Stimulated activated CD8-positive, alpha-beta memory T cell treated with anti-CD3 and anti-CD28 coated beads, Interleukin-12 subunit alpha, Interleukin-12 subunit beta, amount 100 ng/mL, for 4 hours (primary cell): ENCODE data around the gene GLB1L2.
"Not testable (repeated sequence)": the region's sequence is repeated elsewhere in the genome, so short reads cannot be mapped to it uniquely, and the experiment has no call there.

Experiments used
- DNase-seq: peaks from one replicate; pipeline ENCODE4 v3.0.0-alpha.2; 2020; ENCODE audit warnings: low read depth

GLB1L2 gene

DNA sequence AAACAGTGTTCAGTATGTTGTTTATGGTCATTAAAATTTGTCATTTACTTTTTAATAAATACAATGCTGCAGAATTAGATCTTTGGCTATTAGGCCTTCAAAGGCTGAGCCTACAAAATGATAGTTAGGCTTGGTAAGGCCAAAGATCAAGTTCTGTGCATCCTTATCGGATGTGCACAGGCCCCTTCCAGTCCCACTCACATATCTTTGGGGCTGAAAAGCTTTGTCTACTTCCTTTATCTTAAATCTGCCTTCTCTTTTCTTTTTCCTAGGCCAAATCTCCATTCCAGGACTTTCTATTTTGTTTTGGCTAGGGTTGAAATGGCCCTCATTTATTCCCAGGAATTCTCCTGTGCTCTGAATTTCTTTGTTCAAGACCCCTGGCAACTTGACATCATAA is 3.4 kb upstream of the GLB1L2 start:
- DNase-seq = no peak

DNA sequence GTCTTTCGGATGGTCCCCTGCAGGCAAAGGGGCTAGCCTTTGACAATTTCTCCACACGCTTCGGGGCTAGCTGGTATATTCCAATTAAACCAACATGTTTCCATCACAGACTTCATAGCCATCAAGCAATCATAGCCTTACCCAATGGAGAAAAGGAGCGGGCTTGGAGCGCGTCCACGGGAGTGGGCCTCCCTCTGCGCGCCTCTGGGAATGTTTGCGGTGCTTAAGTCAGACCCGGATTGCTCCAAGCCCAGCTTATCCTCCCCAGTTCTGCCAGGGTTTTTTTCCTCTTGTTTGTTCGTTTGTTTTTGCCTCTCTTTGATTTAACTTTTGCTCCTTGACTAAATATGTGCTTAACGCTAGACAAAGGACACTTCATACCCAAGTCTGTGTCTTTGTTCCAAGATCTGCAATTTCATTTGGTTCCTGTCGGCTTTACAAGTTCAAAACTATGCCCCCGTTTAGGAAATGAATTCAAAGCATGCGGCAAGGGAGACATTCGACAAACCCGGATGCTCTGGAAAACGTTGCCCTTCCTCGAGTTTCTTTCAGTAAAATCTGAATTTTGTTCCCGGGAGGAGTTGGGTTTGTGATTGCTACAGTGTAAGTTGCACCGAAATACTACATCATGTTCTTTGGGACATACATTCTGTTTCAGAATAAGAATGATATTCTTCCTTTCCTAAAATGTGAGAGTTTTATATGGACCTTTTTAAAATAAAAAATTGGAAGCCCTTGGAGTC is 1.0 kb upstream of the GLB1L2 start:
- DNase-seq = no peak

DNA sequence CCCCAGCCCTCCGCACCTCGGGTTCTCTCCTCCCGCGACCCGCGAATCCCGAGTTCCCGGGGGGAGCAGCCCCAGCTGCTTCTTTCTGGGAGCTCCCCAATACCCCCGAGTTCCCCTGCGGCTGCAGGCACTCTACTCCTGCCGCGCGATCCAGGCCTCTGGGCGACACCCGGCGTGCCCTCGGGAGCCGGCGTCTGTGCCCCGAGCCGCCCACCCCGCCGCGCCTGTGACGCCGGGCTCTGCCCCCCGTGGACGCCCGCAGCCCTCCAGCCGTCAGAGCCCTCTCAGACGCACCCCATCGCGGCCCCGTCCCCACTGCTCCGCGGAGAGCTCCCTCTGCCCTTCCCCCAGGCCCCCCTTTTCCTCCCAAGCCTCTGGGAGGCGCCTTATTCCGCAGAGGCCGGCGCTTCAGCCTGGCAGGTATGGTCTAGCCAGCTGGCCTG is 422 bp downstream of the GLB1L2 start:
- DNase-seq = peak; percentile 9

DNA sequence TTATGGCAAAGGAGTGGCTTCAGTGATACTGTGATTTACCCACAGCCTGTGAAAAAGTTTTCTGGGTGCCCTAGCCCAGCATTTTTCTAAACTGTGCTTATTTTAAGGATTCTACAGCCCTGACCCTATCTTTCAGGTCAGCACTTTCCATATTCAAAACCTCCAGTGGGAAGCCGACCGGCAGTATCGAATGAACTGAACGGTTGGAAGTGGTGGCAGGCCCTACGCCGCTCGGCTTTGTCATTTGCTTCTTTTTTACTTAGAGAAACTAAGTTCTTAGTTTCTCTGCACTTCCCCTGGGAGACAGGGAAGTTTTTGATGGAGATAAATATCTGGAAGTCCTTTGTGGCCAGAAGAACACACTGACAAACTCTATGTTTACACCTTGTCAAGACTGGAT is 994 bp downstream of the GLB1L2 start:
- no peak for DNase-seq

DNA sequence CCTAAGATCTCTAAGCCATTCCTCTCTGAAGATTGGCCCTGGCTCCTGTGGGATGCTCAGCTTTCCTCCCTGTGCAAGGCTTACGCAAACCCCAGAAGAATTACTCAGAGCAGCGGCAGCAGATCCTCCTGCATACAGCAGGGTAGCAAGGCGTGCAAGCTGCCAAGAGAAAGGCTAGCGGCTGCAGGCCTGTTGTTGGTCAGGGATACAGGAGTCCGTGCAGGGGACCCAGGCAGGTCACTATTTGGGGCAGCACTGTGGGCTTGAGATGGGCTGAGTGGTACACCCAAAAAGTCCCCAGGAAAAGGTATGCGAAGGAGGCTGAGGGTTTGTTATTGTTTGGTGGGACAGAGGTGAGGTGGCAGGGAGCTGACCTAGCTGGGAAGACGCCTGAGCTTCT is 1.5 kb downstream of the GLB1L2 start:
- DNase-seq = no peak

DNA sequence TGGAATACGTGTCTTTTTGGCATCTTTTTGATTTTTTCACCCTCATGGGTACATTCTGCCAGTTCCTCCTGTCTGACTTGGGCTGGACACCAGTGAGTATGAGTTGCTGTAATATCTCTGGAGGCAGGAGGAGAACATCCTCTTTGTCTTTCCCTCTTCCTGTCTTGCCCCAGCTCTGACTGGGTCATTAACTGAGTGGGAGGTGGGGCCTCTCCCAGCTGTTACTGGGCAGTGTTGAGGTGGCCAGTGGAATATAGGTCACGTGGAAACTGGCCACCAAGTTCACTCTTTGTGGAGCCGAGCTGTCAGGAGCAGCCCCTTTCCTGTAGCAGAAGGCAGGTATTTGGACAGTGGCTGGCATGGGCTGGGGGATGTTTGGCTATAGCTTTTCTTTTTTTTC is 2.2 kb downstream of the GLB1L2 start:
- DNase-seq = no peak

DNA sequence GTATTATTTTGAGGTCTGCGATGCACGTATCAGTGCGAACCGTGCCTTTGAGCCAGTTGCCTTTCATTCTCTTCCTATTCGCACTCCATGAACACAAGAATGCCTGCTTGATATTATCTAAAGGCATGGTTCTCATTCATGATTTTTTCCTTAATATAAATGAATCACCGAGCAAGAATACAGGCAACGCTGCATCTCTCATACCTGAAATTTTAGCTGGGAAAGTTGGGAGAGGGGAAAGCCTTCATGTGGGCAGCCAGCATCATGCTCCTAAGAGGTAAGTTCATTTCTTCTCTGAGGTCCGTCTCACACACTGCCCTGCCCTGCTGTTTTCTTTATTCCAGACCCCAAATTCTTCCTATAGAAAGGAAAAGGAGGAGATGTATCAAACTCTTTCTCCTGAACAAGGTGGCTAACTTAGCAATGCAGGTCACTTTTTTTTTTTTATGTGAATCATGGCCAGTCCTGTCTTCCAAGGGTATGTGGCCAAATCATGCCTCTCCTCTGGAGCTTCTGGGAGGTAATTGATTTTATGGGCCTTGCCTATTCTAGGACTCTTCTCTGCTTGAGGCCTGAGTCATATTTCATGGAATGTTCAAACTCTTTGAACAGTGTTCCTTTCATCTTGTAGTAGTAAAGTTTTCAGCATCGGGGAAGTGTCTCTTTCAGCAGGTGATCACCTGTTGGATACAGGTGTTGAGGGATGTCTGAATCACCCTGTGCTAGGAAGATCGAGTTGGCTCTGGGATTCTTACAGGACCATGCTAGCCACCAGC is 3.2 kb downstream of the GLB1L2 start:
- no peak for DNase-seq

DNA sequence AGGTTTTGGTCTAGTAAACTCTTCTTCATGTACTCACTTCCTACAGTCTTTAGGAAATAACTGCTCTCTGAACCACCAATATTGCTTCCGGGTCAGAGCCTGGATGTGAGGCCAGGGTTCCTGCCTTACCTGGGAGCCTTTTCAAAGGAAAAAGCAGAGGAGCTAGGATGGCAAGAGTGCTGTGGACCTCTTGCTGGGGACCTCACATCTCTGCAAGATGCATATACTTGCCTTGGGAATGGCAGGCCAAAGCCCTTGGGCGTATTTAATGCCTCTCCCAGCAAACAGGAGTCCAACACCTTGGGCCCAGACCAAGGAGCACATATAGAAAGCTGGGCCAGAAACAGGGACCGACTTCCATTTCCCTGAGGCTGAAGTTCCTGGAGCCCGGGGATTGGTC is 5.3 kb downstream of the GLB1L2 start:
- DNase-seq = no peak

DNA sequence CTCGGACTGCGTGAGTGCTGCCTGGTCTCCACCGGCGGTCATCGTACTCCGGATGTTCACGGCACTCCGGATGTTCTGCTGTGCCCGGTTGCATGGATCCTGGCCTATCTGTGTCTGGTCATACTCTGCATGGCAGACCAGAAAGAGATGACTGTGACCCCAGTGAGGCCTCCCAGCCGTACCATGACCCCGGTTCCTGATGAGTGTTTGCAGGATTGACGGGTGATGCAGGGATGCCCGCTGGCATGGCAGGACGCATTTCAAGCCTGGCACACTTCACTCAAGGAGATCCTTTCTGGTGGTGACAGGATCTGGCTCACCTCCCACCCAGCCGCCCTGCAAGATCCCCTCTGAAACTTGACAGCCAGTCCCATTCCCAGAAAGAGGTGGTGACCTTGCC is 6.3 kb downstream of the GLB1L2 start:
- DNase-seq = no peak

DNA sequence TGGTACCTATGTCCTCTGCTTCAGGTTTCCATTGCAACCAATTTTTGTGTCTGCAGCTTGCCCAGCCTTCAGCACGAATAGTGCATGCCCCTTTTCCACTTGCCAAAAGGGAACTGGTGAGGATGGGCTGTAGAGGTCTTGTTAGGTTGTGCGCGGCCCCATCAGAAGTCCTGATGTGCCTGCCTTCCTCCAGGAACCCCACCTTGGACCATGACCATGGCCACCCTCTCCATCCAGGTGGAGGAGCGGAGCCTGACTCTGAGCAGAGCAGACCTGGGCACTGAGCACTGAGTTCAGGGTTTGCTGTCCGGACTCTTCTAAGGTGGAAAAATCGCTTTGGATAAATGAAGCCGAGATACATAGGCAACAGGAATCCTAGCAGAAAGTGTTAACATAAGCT is 6.9 kb downstream of the GLB1L2 start:
- DNase-seq = no peak

DNA sequence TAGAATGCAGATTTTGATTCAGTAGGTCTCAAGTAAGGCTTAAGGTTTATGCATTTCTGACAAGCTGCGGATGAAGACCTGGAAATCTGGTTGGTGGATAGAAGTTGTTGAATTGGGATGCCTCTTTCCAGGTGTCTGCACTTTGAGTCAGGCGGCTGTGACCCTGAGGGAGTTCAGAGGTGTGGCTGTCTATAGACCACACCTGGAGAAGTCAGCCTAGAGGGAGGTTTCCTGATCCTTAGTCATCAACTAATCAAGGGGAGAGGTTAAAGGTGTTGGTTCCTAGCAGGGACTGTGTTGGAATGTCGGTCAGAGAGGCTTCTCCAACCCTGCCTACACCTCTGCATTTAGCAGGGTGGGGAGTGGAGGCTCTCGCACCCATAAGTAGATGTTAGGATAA is 8.0 kb downstream of the GLB1L2 start:
- no peak for DNase-seq

DNA sequence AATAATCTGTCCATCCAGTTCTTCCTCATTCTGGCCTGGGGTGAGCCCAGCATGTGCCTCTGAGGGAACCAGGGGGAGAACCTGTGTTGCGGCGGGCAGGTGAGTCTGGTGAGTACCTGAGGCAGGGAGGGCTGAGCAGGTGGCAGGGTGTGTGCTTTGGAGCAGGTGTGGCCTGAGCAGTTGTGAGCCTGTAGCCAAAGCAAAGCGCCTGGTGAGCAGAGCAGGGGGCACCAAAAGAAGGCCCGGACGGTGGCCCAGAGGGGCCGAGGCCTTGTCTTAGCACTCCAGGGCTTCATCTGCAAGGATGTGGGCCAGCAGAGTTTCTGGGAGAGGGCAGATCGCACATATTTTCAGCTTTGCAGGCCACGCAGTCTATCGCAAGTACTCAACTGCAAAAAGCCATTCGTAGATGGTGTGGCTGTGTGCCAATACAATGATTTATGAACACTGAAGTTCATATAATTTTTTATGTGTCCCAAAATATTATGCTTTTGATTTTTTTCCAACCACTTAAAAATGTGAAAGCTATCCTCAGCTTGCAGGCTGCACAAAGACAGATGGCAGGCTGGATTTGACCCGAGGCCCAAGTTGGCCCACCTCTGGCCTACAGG is 8.7 kb downstream of the GLB1L2 start:
- no peak for DNase-seq

DNA sequence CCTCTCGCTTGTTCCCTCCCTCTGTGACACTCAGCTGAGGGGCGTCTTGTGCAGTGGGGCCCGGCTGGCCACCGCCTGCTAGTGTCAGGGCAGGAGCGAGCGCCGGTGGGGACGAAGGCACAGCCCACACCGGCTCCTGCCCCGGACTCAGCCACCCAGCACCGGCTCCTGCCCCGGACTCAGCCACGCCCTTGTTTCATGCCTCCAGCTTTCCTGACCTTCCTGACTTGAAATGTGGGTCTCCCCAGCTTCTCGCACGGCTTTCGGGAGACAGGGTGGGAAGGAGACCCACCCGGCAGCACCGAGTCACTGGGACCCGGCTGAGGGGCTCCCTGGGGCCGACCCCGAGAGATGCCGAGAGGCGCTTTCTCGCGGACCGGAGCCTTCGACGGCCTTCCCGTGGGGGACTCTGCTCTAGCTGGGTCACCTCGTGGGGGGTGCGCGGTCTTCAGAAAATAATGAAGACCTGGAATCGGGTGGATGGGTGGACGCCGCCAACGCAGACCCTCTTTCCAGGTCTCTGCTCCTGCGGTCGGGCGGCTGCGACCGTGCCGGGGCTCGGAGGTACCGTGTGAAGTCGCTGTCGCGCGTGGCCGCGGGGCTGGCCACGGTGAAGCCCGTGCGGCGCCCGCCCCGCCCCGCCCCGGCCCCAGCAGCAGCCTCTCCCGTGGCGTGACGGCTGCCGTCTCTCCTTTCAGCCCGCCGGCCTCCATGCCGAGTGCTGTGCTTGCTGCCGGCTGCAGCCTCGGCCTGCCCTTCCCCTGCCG is 10.2 kb downstream of the GLB1L2 start:
- DNase-seq = no peak

DNA sequence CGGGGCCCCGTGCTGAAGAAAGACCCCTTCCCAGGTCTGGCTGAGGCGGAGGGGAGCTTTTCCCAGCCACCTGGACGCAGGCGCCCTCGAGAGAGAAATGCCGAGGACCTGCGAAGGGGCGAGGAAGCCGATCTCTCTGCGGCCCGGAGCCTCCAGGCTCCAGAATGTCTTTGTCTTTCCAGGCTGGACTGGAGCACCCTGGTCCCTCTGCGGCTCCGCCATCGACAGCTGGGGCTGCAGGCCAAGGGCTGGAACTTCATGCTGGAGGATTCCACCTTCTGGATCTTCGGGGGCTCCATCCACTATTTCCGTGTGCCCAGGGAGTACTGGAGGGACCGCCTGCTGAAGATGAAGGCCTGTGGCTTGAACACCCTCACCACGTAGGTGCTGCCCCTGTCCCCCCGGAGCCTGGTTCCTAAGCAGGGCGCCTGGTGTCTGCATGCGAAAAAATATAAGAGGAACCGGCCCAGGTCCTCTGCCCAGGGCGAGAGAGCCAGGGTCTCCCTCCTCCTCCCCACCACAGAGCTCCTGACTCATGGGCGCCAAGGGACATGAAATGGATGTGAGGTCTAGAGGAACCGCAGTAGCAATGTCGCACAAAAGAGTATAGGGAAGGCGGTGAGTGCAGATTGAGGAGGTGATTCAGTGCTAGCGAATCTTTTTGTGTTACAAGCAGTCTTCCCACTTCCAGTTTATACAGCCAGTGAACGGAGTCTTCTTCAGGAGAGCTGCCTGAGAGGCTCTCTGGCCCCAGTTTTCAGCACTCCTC is 11.0 kb downstream of the GLB1L2 start:
- DNase-seq = no peak

DNA sequence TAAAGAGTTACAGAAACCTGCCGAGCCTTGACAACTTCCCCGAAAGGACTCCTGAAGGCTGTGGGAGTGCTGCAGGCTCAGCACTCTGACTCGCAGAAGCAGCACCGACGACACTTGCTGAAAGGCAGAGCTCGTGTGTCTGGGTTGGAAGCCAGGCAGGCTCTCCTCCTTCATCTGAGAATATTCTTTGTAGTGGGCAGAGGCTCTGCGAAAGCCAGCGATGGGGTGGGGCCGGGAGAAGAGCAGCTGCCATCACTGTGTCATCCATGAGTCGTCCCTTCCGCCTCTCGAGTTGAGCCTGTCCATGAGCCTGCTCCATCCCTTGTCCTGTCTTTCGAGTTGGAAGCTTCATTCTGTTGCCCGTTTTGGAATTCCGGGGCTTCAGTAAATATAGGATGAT is 11.9 kb downstream of the GLB1L2 start:
- DNase-seq = no peak

DNA sequence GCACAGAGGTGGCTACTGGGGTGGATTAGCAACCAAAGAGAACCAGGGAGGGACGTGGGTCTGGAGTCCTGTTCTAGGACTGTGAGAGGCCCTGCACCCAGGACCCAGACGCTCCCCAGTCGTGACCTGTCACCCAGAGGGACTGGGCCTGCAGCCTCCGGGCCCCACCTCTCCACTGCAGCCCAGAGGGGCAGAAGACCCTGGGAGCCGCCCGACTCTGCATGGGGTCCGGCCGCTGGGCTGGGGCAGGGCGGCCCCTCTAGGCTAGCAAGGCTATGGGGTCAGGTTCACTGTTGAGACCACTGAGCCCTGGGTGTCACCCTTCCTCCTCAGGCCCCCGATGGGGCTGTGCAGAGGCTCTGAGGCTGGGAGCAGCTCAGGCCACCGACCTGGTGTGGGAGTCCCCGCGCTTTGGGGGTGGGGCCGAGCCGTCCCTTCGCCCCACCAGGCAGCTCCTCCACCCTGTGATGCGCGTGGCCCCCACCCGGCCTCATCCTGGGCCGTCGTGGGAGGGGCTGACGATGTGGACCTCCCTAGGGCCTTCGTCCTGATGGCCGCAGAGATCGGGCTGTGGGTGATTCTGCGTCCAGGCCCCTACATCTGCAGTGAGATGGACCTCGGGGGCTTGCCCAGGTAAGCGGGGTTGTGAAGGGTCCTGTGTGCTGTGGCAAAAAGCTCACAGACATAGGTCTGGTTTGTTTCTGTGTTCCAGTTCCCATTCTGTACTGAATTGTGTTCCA is 12.9 kb downstream of the GLB1L2 start:
- not testable (repeated sequence) for DNase-seq

DNA sequence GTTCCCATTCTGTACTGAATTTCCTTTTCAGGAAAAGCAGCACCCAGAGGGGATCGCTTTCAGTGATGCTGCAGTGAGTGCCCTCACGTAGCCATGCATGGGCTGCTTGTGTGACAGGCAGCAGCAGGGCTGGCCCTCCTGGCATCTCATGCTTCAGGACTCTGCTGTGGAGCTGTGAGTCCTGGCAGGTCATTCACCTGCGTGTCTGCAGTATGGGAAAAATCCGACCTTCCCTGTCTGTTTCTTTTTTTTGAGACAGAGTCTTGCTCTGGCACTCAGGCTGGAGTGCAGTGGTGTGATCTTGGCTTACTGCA is 13.4 kb downstream of the GLB1L2 start:
- no peak for DNase-seq

DNA sequence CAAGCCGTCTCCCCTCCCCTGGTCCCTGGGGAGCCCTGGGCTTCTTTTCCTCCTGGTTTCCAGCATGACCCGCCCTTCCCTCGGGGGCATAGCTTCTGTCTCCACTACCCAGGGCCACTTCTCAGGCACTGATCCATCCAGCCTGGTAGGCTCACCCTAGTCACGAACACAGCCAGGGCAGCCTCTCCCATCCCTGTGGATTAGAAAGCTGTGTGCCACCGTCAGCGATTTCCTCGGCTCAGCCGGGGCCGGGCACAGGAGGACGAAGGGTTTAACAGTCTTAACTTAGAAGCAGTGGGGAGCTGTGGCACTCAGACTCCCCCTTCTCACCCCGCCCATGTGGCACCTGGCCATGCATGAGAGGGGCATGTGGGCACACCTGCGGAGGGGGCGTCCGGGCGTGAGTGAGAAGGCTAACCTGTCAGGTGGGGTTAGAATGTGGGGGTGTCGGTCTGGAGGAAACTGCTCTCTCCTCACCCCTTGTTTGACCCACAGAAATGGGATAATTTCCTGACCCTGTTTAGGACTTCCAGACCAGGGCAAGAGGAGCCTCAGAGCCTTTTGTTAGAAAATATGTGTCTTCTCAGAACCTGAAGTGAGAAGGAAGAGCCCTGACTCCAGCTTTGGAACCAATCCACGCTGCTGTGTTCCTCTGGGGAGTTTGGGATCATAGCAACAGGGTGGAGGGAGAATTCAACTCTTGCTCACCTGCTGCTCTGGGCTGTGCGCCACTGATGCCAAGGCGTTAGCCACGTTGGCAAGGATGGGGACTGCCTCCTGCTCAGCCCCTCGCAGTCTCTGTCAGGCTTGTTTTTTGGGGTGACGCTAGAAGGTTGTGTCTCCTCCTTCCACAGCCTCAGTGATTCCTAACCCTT is 14.6 kb downstream of the GLB1L2 start:
- no peak for DNase-seq

DNA sequence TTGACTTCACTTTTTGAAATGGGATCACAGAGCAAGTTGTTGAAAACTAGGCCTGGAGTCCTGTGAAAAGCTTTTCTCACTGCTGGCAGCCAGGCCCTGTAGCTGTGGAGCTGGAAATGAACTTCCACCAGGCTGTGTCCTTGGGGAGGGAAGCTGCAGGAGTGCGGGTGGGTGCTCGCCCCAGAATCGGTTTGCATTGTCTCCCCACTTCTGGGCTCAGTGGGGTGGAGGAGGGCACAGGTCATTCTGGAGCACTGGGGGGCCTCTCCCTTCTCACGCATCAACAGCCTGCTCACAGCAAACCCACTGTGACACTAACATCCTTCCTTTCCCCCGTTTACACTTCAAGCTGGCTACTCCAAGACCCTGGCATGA is 15.2 kb downstream of the GLB1L2 start:
- no peak for DNase-seq

DNA sequence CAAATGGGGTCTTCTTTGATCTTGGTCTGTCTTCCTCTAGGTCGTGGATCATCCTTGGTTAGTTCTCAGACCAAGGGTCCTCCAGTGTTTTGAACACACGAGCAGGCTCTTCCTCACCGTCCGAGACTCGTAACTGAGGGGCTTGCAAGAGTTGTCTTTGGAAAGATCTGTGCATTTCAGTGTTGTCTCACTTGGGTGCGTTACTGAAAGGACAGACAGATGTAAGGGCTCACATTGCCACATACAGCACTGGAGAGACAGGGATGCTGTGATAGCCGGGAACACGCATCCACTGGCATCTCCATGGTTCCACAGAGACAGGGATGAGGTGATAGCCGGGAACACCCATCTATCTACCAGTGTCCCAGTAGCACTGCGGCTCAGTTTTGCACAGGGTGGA is 15.7 kb downstream of the GLB1L2 start:
- no peak for DNase-seq
